Measurements from ENCODE around the gene C1RL.

Gene C1RL, protein sequence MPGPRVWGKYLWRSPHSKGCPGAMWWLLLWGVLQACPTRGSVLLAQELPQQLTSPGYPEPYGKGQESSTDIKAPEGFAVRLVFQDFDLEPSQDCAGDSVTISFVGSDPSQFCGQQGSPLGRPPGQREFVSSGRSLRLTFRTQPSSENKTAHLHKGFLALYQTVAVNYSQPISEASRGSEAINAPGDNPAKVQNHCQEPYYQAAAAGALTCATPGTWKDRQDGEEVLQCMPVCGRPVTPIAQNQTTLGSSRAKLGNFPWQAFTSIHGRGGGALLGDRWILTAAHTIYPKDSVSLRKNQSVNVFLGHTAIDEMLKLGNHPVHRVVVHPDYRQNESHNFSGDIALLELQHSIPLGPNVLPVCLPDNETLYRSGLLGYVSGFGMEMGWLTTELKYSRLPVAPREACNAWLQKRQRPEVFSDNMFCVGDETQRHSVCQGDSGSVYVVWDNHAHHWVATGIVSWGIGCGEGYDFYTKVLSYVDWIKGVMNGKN

DNA sequence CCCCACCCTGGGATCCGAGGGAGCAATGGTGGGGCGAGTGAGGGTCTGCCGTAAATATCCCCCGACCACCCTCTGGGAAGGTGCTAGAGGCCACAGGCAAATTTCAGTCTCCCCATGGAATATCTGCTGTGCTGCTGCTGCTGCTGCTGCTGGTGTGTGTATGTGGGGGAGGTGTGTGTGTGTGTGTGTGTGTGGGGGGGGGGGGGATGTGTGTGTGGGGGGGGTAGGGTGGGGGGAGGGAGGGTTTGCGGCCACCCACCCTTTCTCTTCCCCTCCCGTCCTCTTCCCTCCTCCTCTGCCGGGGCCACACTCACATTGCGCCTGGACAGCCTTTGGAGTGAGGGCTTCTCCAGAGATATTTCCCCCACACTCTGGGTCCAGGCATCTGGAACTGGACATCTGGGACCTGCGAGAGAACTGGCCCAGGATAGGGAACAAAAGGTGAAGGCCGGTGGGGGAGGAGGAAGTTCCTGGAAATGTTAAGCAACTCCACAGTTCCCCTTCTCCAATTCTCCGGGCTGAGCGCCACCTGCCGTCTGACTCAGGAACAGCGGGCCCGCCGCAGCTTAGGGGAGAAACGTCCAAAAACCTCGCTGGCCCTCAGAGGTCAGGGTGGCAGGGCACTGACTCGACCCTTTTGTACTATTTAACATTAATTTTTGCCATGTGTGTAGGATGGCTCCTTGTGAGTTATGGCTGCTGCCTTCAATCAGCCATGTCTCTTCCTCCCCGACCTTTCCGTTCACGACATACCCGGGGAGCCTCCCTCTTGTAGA lies at the start of gene C1RL:
TSS of gene C1RL (minus strand) at position 419 of the 776 bp plus-strand sequence. CDS start at position 385, 34 bp downstream.
- peak; percentile 75 for DNase-seq (ENCODE audit: low read depth)

DNA sequence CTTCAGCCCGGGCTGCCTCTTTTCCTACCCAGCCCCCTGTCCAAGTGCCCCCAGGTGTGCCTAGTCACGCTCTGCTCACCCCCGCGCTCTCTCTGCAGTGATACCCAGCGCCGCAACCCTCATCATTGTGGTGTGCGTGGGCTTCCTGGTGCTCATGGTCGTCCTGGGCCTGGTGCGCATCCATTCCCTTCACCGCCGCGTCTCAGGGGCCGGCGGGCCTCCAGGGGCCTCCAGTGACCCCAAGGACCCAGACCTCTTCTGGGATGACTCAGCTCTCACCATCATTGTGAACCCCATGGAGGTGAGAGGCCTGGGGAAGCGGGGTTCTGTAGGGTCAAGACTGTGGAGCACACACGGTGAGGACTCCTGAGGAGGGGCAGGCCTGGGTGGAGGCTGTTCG lies 48.4 kb upstream of the C1RL start:
- no peak for DNase-seq (ENCODE audit: low read depth)

DNA sequence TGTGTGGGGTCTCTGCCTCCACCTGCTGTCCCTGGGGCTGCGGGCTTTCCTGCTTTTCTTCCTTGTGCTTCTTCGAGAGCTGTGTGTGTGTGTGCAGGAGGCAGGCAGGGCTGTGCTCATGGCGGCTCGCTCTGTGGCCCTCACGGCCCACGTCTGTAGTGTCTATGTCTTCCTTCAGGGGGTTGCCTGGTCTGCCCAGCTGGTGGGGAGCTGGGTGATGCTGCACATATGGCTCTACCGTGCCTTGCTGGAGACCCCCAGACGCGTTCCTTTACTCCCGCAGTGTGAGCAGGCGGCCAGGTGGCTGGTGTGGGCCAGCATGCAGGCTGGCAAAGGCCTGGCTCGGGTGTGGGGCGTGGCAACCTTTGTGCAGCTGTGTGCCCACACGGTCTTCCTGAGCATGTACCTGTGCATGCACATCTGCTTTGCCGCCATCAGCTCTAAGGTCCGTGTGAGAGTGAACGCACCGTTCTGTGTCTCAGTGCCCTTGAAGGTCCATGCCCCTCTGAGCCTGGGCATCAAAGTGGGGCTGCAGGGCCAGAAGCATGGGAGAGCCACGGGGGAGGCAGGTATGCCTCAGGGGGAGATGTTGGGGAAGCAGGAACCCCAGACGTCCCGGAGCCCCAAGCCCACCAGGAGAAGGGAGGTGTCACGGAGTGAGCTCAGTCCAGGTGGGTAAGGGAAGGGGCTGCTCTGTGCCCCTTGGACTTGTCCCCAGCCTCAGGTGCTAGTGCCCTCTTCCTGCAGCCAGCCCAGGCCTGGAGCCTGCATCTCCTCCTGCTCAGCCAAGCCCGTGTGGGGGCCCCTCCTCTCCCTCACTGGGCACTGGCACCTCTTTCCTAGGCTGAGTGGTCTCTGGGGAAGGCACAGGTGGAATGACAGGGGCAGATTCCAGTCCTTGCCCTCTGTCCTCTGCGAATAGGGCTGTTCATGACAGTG lies 47.5 kb upstream of the C1RL start:
- DNase-seq (ENCODE audit: low read depth): no peak

- no peak for DNase-seq (ENCODE audit: low read depth)
These were observed 46.5 kb upstream of the C1RL start for GRCh38 chr12:7155471-7156034.

- no peak for DNase-seq (ENCODE audit: low read depth)
These were observed 46.0 kb upstream of the C1RL start for GRCh38 chr12:7154901-7155470.

GRCh38 chr12:7154042-7154441 lies 45.0 kb upstream of the C1RL start:
- DNase-seq (ENCODE audit: low read depth): no peak

DNA sequence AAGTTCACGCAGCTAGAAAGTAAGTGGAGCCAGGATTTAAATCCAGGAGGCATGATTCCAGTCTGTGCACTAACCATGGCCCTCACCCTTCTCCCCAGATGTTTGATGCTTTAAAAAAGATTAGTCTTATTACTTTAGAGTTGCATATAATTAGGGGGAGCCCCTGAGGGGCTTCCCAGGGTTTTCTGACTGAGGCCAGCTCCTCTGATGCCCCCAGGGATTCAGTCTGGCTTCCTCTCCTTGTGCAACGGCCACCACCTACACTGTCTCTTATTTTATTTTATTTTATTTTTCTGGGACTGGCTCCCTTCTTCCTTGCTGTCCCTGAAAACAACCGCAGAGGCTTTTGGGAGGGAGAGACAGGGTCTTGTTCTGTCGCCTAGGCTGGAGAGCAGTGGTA lies 43.8 kb upstream of the C1RL start:
- DNase-seq (ENCODE audit: low read depth): no peak

DNA sequence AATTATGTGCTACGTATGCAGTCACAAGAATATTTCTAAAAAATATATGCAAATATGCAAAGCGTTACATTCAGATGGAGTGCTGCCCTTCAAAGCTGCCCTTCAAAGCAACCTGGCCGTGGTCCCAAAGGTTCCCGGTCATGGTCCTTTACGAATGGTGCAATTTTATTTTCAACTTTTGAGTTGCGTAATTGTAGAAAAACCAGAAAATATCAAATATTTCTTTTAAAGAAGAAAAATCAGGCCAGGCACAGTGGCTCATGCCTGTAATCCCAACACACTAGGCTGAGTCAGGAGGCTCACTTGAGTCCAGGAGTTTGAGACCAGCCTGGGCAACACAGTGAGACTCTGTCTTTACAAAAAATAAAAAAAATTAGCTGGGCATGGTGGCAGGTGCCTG lies 42.5 kb upstream of the C1RL start:
- DNase-seq (ENCODE audit: low read depth): no peak

DNA sequence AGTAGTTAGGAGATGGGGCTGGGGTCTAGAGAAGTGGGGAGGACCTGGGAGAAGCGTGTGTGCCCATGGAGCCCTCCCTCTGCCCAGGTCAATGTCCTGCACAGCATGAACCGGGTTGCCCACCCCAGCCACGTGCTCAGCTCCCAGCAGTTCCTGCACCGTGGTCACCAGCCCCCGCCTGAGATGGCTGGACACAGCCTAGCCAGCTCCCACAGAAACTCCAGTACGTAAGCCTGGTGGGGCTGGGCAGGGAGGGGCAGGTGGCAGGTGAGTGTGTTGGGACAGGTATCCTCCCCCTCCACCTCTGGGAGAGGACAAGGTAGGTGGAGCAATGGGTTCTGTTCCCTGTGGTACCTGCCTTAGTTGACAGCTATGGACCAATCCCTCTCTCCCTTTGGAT lies 41.8 kb upstream of the C1RL start:
- no peak for DNase-seq (ENCODE audit: low read depth)

DNA sequence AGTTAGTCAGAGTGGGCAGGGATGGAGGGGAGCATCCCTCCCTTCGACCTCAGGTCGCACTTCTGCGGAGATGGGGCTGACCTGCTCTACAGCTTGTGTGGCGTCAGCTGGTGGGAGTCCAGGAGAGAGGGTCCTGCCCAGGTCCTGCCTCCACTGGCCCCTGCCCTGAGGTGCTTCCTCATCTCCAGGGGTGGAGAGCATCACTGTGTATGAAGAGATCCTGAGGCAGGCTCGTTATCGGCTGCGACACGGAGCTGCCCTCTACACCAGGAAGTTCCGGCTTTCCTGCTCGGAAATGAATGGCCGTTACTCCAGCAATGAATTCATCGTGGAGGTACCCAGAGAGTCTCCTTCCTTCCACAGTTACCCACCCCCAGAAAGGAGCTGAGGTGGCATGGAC lies 41.3 kb upstream of the C1RL start:
- no peak for DNase-seq (ENCODE audit: low read depth)

DNA sequence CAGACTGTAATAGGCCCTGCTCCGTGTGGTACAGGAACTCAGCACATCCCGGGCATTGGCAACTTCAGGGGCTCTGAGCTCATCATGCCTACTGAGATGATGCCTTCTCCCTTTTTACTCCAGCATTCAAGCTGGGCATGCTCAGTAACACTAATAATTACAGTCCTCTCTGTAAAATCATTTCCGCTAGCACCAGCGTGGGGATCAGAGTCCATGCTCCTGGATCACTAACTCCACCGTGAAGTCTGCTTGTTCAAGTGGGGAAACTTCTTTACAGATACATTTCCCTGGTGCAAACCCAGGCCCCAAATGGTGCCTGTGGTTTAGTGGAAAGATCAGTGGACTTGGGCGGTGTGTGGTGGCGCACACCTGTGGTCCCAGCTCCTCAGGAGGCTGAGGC lies 37.9 kb upstream of the C1RL start:
- DNase-seq (ENCODE audit: low read depth): no peak

GRCh38 chr12:7146228-7146627 lies 37.2 kb upstream of the C1RL start:
- DNase-seq (ENCODE audit: low read depth): no peak

- DNase-seq (ENCODE audit: low read depth): no peak
These were observed 36.7 kb upstream of the C1RL start for GRCh38 chr12:7145671-7146070.

DNA sequence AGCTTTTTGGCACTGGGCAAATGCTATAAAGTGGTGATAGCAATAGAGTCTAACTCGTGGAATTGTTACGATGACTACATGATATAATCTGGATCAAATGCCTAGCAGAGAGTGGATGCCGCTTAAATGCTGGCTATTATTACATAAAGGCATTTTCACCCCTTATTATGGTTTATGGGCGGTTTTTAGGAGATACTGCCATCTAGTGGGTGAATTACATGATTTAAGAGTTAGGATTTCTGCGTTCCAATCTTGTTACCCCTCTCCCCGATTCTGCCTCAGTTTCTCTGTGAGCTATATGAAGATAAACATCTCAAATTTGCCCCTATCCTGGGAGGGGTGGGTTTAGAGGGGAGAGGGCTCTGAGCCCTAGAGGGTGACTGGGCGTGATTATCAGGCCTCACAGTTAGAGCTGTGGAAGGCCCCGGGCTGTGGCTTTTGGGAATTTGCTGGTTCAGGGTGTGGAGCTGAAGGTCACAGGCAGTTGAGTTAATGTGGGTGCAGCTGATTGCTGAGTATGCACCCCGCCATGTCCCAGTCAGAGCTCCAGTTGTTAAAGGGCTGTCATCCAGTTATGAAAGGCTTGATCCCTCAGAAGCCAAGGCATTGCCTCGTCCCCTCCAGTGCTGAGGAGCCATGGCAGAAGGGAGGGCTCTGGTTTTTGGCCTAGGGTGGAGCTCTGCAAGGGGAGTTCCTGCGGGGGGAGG lies 35.6 kb upstream of the C1RL start:
- no peak for DNase-seq (ENCODE audit: low read depth)

DNA sequence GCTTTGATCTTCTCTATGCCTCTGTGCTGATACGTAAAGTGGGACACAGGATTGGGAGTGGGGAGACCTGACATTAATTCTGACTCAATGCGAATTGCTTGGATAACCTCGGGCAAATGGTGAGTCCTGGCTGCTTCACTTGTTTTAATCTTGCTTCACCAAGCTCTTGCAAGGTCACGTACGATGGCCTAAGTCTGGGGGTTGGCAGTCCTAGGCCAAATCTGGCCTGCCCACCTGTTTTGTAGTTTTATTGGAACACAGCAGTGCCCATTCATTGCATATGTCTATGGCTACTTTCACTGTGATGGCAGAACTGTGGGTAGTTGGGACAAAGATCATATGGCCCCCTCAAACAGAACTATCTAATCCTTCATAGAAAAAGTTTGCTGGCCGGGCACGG lies 34.5 kb upstream of the C1RL start:
- DNase-seq (ENCODE audit: low read depth): no peak

DNA sequence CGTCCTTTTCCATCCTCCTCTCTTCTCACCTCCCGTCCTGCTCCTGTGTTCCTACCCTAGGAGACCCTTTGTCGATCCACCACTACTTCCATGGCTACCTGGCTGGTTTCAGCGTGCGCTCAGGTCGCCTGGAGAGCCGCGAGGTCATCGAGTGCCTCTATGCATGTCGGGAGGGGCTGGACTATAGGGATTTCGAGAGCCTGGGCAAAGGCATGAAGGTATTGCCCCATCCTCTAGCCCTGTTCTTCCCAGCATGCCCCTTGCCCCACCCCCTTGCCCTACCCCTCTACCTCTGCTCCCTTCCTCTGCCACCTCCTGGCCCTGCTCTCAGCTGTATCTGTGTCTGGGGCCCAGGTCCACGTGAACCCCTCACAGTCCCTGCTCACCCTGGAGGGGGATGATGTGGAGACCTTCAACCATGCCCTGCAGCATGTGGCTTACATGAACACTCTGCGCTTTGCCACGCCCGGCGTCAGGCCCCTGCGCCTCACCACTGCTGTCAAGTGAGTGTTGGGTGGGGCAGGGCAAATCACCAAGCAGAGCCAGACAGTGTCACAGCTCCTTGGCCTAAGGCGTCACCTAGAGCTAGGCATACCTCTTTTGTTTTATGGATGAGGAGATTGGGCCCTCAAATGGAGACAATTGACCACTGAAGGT lies 33.9 kb upstream of the C1RL start:
- no peak for DNase-seq (ENCODE audit: low read depth)

DNA sequence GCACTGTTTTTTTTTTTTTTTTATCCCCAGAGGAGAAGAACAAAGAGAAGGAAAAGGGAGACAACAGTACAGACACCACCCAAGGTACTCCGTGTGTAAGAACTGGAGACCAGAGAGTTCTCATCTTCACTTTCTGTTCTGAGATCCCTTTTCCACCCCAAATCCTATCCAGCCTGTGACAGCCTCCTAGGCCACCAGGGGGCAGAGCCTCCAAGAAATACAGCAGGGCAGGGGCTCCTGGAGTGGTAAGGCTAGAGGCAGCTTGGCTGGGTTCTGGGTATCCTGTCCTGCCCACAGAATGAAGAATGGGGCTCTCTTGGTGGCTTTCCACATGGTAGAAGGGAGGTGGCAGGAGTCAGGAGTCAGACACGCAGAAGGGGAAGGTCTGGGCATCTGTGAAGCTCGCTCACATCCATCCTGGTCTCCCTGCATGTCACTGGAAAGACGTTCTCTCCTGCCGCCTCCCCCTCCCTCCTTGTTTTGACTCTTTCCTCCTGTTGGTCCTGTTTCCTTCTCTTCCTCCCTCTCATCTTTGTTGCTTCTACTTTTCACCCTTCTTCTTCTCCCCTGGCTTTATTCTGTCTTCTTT lies 33.1 kb upstream of the C1RL start:
- DNase-seq (ENCODE audit: low read depth): no peak

GRCh38 chr12:7141351-7142005 lies 32.5 kb upstream of the C1RL start:
- no peak for DNase-seq (ENCODE audit: low read depth)

DNA sequence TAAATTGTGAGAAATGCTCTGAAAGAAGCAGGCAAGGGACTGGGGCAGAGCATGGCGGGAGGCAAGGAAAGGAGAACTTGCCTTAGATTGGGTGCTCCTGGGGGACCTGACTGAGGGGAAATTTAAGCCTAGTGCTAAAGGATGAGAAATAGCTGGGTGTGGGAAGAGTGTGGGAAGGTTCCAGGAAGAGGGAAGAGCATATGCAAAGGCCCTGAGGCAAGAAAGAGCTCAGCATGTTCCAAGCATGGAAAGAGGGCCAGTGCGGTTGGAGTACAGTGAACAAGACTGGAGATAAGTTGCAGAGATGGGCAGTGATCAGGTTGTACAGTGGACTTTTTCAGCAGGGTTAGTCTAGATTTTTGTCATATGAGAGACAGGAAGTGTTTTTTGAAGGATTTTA lies 30.2 kb upstream of the C1RL start:
- no peak for DNase-seq (ENCODE audit: low read depth)
